IPS-15b (cell line): Measurements from ENCODE around the gene MBL2.

Experiments
- H3K27me3 ChIP-seq: one replicate; pipeline ENCODE4 v1.6.1; 2013; ENCODE audit warnings: low read length; ENCODE audit not compliant: control insufficient read depth, insufficient read depth
- H3K36me3 ChIP-seq: one replicate; pipeline ENCODE4 v1.6.1; 2013; ENCODE audit warnings: low read length; ENCODE audit not compliant: control insufficient read depth, insufficient read depth
- H3K4me1 ChIP-seq: one replicate; pipeline ENCODE4 v1.6.1; 2013; ENCODE audit warnings: mild to moderate bottlenecking, low read length; ENCODE audit not compliant: control insufficient read depth, insufficient read depth
- H3K4me3 ChIP-seq: one replicate; pipeline ENCODE4 v1.5.1; 2013; ENCODE audit warnings: low read depth, low read length
- H3K9ac ChIP-seq: one replicate; pipeline ENCODE4 v1.6.1; 2013; ENCODE audit warnings: low read depth, mild to moderate bottlenecking, low read length
- H3K9me3 ChIP-seq: one replicate; pipeline ENCODE4 v1.6.1; 2013; ENCODE audit warnings: mild to moderate bottlenecking, low read length; ENCODE audit not compliant: control insufficient read depth, insufficient read depth

MBL2 gene

GRCh38 chr10:52772623-52773022, at the start of gene MBL2:
Gene MBL2, minus strand, starts transcription at chr10:52772784. Its CDS starts 1,149 bp downstream, at chr10:52771635.
- no peaks in the 10 kb centered on the region for H3K36me3 ChIP-seq
- no peaks in the 10 kb centered on the region for H3K4me1 ChIP-seq
- no peak within 1 kb of the TSS for H3K4me3 ChIP-seq
- no peaks in the 10 kb centered on the region for H3K9me3 ChIP-seq
- H3K9ac ChIP-seq: no peak within 1 kb of the TSS
- H3K27me3 ChIP-seq: no peaks in the 10 kb centered on the region

GRCh38 chr10:52820309-52820708, 47.7 kb upstream of the MBL2 start:
- Histone ChIP-seq H3K9ac (no peak overlapping the region), H3K27me3 (no peaks in the 10 kb centered on the region), H3K4me1 (no peaks in the 10 kb centered on the region), H3K9me3 (no peaks in the 10 kb centered on the region), H3K36me3 (no peaks in the 10 kb centered on the region), H3K4me3 (no peak overlapping the region)

- Histone ChIP-seq H3K4me1 (no peaks in the 10 kb centered on the region), H3K4me3 (no peak overlapping the region), H3K9ac (no peak overlapping the region), H3K36me3 (no peaks in the 10 kb centered on the region), H3K27me3 (no peaks in the 10 kb centered on the region), H3K9me3 (no peaks in the 10 kb centered on the region)
Observed at GRCh38 chr10:52818019-52818418, 45.4 kb upstream of the MBL2 start.

- Histone ChIP-seq H3K27me3 (no peaks in the 10 kb centered on the region), H3K9me3 (no peaks in the 10 kb centered on the region), H3K4me3 (no peak overlapping the region), H3K36me3 (no peaks in the 10 kb centered on the region), H3K4me1 (no peaks in the 10 kb centered on the region), H3K9ac (no peak overlapping the region)
Observed at GRCh38 chr10:52814506-52814905, 41.9 kb upstream of the MBL2 start.

- Histone ChIP-seq H3K9me3 (no peaks in the 10 kb centered on the region), H3K4me1 (no peaks in the 10 kb centered on the region), H3K36me3 (no peaks in the 10 kb centered on the region), H3K27me3 (no peaks in the 10 kb centered on the region), H3K9ac (no peak overlapping the region), H3K4me3 (no peak overlapping the region)
Observed at GRCh38 chr10:52811776-52812175, 39.2 kb upstream of the MBL2 start.

- Histone ChIP-seq H3K9ac (no peak overlapping the region), H3K4me3 (no peak overlapping the region), H3K4me1 (no peaks in the 10 kb centered on the region), H3K36me3 (no peaks in the 10 kb centered on the region), H3K9me3 (no peaks in the 10 kb centered on the region), H3K27me3 (no peaks in the 10 kb centered on the region)
Observed at GRCh38 chr10:52810761-52811160, 38.2 kb upstream of the MBL2 start.

- H3K36me3 ChIP-seq: no peaks in the 10 kb centered on the region
- H3K9ac ChIP-seq: no peak overlapping the region
- no peaks in the 10 kb centered on the region for H3K4me1 ChIP-seq
- H3K4me3 ChIP-seq: no peak overlapping the region
- H3K9me3 ChIP-seq: no peaks in the 10 kb centered on the region
- no peaks in the 10 kb centered on the region for H3K27me3 ChIP-seq
Observed at GRCh38 chr10:52807803-52808202, 35.2 kb upstream of the MBL2 start.

- no peaks in the 10 kb centered on the region for H3K9me3 ChIP-seq
- no peaks in the 10 kb centered on the region for H3K36me3 ChIP-seq
- no peaks in the 10 kb centered on the region for H3K4me1 ChIP-seq
- H3K4me3 ChIP-seq: no peak overlapping the region
- no peaks in the 10 kb centered on the region for H3K27me3 ChIP-seq
- H3K9ac ChIP-seq: no peak overlapping the region
Observed at GRCh38 chr10:52805414-52806285, 33.1 kb upstream of the MBL2 start.

GRCh38 chr10:52801947-52802346, 29.4 kb upstream of the MBL2 start:
- no peaks in the 10 kb centered on the region for H3K27me3 ChIP-seq
- H3K4me3 ChIP-seq: no peak overlapping the region
- no peaks in the 10 kb centered on the region for H3K9me3 ChIP-seq
- H3K9ac ChIP-seq: no peak overlapping the region
- no peaks in the 10 kb centered on the region for H3K4me1 ChIP-seq
- no peaks in the 10 kb centered on the region for H3K36me3 ChIP-seq

- no peak overlapping the region for H3K9ac ChIP-seq
- H3K36me3 ChIP-seq: no peaks in the 10 kb centered on the region
- H3K4me1 ChIP-seq: no peaks in the 10 kb centered on the region
- no peaks in the 10 kb centered on the region for H3K9me3 ChIP-seq
- no peak overlapping the region for H3K4me3 ChIP-seq
- H3K27me3 ChIP-seq: no peaks in the 10 kb centered on the region
Observed at GRCh38 chr10:52786098-52786497, 13.5 kb upstream of the MBL2 start.

GRCh38 chr10:52785418-52785817, 12.8 kb upstream of the MBL2 start:
- H3K27me3 ChIP-seq: no peaks in the 10 kb centered on the region
- no peaks in the 10 kb centered on the region for H3K9me3 ChIP-seq
- H3K9ac ChIP-seq: no peak overlapping the region
- no peak overlapping the region for H3K4me3 ChIP-seq
- no peaks in the 10 kb centered on the region for H3K36me3 ChIP-seq
- no peaks in the 10 kb centered on the region for H3K4me1 ChIP-seq

GRCh38 chr10:52783726-52784125, 11.1 kb upstream of the MBL2 start:
- no peaks in the 10 kb centered on the region for H3K4me1 ChIP-seq
- no peaks in the 10 kb centered on the region for H3K36me3 ChIP-seq
- no peak overlapping the region for H3K4me3 ChIP-seq
- no peaks in the 10 kb centered on the region for H3K9me3 ChIP-seq
- H3K9ac ChIP-seq: no peak overlapping the region
- no peaks in the 10 kb centered on the region for H3K27me3 ChIP-seq
